Keratinocyte (primary cell): ENCODE results near the gene RNF175. TPM values are rescaled to one million over a fixed set of nuclear protein-coding genes. Genes with fewer than 3 reads are reported as not detected.

ENCODE experiments used
- DNase-seq: peaks from one replicate; pipeline ENCODE4 v3.0.0-alpha.2; 2011; ENCODE audit warnings: low read depth, missing footprints, low spot score
- FAIRE-seq: peaks from 2 replicates; lab custom pipeline; 2011; peaks lifted over from hg19 to GRCh38; lab: Jason Lieb, UNC
- H2AFZ ChIP-seq: 2 replicates; pipeline ENCODE4 v1.6.0; 2012; ENCODE audit warnings: low read length, control low read depth, inconsistent platforms; ENCODE audit not compliant: control insufficient read depth
- H3K27ac ChIP-seq: 2 replicates; pipeline ENCODE4 v1.5.1; 2011; ENCODE audit warnings: low read length; ENCODE audit not compliant: control insufficient read depth, insufficient read depth
- H3K27me3 ChIP-seq: 3 replicates; pipeline ENCODE4 v1.6.0; 2011; ENCODE audit warnings: low read length; ENCODE audit not compliant: control insufficient read depth, insufficient read depth; ENCODE audit errors: extremely low read depth
- H3K36me3 ChIP-seq, 2 experiments: 2 replicates in 1 of 2; 3 replicates in 1 of 2; pipeline ENCODE4 v1.5.1; 2011; ENCODE audit warnings: low read length in 2 of 2, mild to moderate bottlenecking in 1 of 2; ENCODE audit not compliant: control insufficient read depth in 2 of 2, insufficient read depth in 2 of 2; ENCODE audit errors: extremely low read depth in 1 of 2
- H3K4me1 ChIP-seq: 3 replicates; pipeline ENCODE4 v1.5.1; 2011; ENCODE audit warnings: low read length; ENCODE audit not compliant: control insufficient read depth, insufficient read depth; ENCODE audit errors: extremely low read depth
- H3K4me2 ChIP-seq: 3 replicates; pipeline ENCODE4 v1.6.0; 2011; ENCODE audit warnings: low read depth, low read length; ENCODE audit not compliant: control insufficient read depth, insufficient read depth; ENCODE audit errors: extremely low read depth
- H3K4me3 ChIP-seq, 3 experiments: fragments of 200-600 bp in 1 of 3; sonication (generic) in 1 of 3; 2 replicates in 2 of 3; 3 replicates in 1 of 3; pipeline ENCODE4 v1.5.1; 2011 to 2016; ENCODE audit warnings: low read length in 3 of 3, mild to moderate bottlenecking in 3 of 3, control low read depth in 2 of 3, inconsistent platforms in 1 of 3, low read depth in 1 of 3, mixed read lengths in 1 of 3, mixed run types in 1 of 3, moderate library complexity in 1 of 3; ENCODE audit not compliant: control insufficient read depth in 2 of 3, insufficient read depth in 2 of 3; ENCODE audit errors: extremely low read depth in 1 of 3
- H3K79me2 ChIP-seq: 2 replicates; pipeline ENCODE4 v1.6.0; 2012; ENCODE audit warnings: low read length; ENCODE audit not compliant: control insufficient read depth, insufficient read depth
- H3K9ac ChIP-seq: 3 replicates; pipeline ENCODE4 v1.6.0; 2011; ENCODE audit warnings: low read length; ENCODE audit not compliant: control insufficient read depth, insufficient read depth; ENCODE audit errors: extremely low read depth
- H3K9me1 ChIP-seq: 3 replicates; pipeline ENCODE4 v1.6.0; 2011; ENCODE audit warnings: low read length; ENCODE audit not compliant: control insufficient read depth, insufficient read depth; ENCODE audit errors: extremely low read depth
- H3K9me3 ChIP-seq: 2 replicates; pipeline ENCODE4 v1.5.1; 2012; ENCODE audit warnings: low read depth, low read length; ENCODE audit not compliant: control insufficient read depth
- H4K20me1 ChIP-seq: 3 replicates; pipeline ENCODE4 v1.6.0; 2011; ENCODE audit warnings: low read length; ENCODE audit not compliant: control insufficient read depth, insufficient read depth; ENCODE audit errors: extremely low read depth
- CTCF ChIP-seq, 3 experiments: IDR thresholded peaks in 1 of 3; conservative IDR thresholded peaks in 1 of 3; optimal IDR thresholded peaks in 1 of 3; 2 replicates in 2 of 3; 3 replicates in 1 of 3; pipeline versions ENCODE3 to v1.5.1; 2011; ENCODE audit warnings: low read length in 3 of 3, mild to moderate bottlenecking in 3 of 3, moderate library complexity in 2 of 3, control low read depth in 1 of 3, inconsistent platforms in 1 of 3; ENCODE audit not compliant: insufficient read depth in 2 of 3; ENCODE audit errors: extremely low read depth in 1 of 3
- EZH2 ChIP-seq: IDR thresholded peaks from one replicate; pipeline ENCODE4 v1.6.1; 2012; ENCODE audit warnings: inconsistent platforms, mild to moderate bottlenecking, low read length, moderate library complexity
- dilution Hi-C: fragments of 300-500 bp; cut with MboI; formaldehyde crosslinking; loops from one replicate; pipeline ENCODE4 v1.7.0; 2020; ENCODE audit warnings: low sequenced_read_pairs; ENCODE audit not compliant: extremely low pct_ligation_motif_present
- polyA plus RNA-seq, 5 experiments: library from polyadenylated mRNA; depleted of rRNA in 3 of 5; stranded (reverse) in 3 of 5; stranded (forward) in 1 of 5; unstranded in 1 of 5; fragments of >200 nt; gene quantifications; 1 replicate in 1 of 5; 2 replicates in 3 of 5; 3 replicates in 1 of 5; pipeline versions ENCODE4 v1.2.1 to v1.2.3, GENCODE V29; 2011 to 2012; ENCODE audit warnings: missing spikeins in 2 of 5, low read depth in 1 of 5, low replicate concordance in 1 of 5

RNF175 gene
- polyA plus RNA-seq, 1 donor (not counting 4 experiments of a cell fraction or from before 2014, with no cell fraction given), result not detected

- FAIRE-seq, result no peak
- dilution Hi-C loops, result no loop called here
Observed at GRCh38 chr4:153780221-153780620, 20.4 kb upstream of the RNF175 start.

GRCh38 chr4:153778383-153778782, 18.6 kb upstream of the RNF175 start:
- Histone ChIP-seq H3K9me3 (no peaks in the 10 kb centered on the region), H3K9me1 (no peaks in the 10 kb centered on the region), H3K4me3 (no peak overlapping the region), H3K79me2 (no peaks in the 10 kb centered on the region), H3K36me3 (no peaks in the 10 kb centered on the region), H4K20me1 (no peaks in the 10 kb centered on the region), H3K27me3 (peaks cover 14% of the 10 kb centered on the region), H3K9ac (no peak overlapping the region), H3K27ac (no peak overlapping the region), H3K4me1 (no peaks in the 10 kb centered on the region), H3K4me2 (no peak overlapping the region), H2AFZ (no peak overlapping the region)
- FAIRE-seq (no peak), DNase-seq (no peak)
- dilution Hi-C loops, result no loop called here
- no peak for TF ChIP-seq CTCF (optimal IDR thresholded peaks at IDR 0.05 in 1 of 3, IDR thresholded peaks at IDR 0.05 in 1 of 3, conservative IDR thresholded peaks at IDR 0.05 in 1 of 3; ENCODE audit: extremely low read depth in 1 of 3, insufficient read depth in 2 of 3, low read length in 3 of 3)
- no peak for TF ChIP-seq EZH2

More at GRCh38 chr4:153780221-153780620, 20.4 kb upstream of the RNF175 start:
- H3K36me3 ChIP-seq, result no peaks in the 10 kb centered on the region
- TF ChIP-seq EZH2 (no peak), CTCF (optimal IDR thresholded peaks at IDR 0.05 in 1 of 3, IDR thresholded peaks at IDR 0.05 in 1 of 3, conservative IDR thresholded peaks at IDR 0.05 in 1 of 3; ENCODE audit: extremely low read depth in 1 of 3, insufficient read depth in 2 of 3, low read length in 3 of 3) (no peak)
- H3K9me1 ChIP-seq, result no peaks in the 10 kb centered on the region
- no peaks in the 10 kb centered on the region for H3K79me2 ChIP-seq
- H3K9ac ChIP-seq, result no peak overlapping the region
- H4K20me1 ChIP-seq, result no peaks in the 10 kb centered on the region
- H3K27me3 ChIP-seq, result peaks cover 14% of the 10 kb centered on the region
- no peak overlapping the region for H3K27ac ChIP-seq
- no peaks in the 10 kb centered on the region for H3K4me1 ChIP-seq
- H3K4me2 ChIP-seq, result no peak overlapping the region
- H2AFZ ChIP-seq, result no peak overlapping the region
- H3K4me3 ChIP-seq, result no peak overlapping the region
- no peak for DNase-seq
- H3K9me3 ChIP-seq, result no peaks in the 10 kb centered on the region
